Cardiac fibroblast (primary cell): Measurements from ENCODE around the gene ACTN3.
A peak's percentile ranks its signal among the peaks of the same experiment; 100 is the strongest.
"Not testable (repeated sequence)": the region's sequence is repeated elsewhere in the genome, so short reads cannot be mapped to it uniquely, and the experiment has no call there.

Experiments
- DNase-seq, 2 donors: peaks; one replicate each; pipeline versions ENCODE4 v3.0.0 to v3.0.0-alpha.2; 2010; ENCODE audit warnings: low read depth in 2 of 2
- H3K4me3 ChIP-seq, 2 donors: replicated peaks in 1 of 2; 1 replicate in 1 of 2; 2 replicates in 1 of 2; pipeline ENCODE4 v1.5.1; 2011; ENCODE audit warnings: low read depth in 2 of 2, low read length in 2 of 2, mild to moderate bottlenecking in 2 of 2, moderate library complexity in 1 of 2
- TF ChIP-seq, protein P1 (sequence below): IDR thresholded peaks from one replicate; pipeline ENCODE4 v1.5.1; 2011; ENCODE audit warnings: low read depth, mild to moderate bottlenecking, low read length, inconsistent platforms

ACTN3 gene

DNA sequence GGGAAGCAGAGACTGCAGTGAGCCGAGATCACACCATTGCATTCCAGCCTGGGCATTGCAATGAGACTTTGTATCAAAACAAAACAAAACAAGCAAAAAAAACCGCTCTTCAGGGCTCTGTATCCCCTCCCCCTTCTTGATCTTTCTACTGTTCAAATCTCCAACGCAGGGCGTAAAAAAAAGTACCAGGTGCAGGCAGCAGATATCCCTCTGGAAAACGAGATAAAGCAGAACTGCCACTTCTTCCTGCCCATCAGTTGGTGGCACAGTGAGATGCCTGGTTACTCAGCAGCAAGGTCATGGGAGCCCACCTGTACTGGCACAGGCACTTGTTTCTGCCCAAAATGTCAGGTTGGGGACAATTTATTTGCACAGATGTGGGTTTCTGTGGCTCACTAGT is 57.5 kb downstream of the ACTN3 start:
- TF ChIP-seq, protein P1, sequence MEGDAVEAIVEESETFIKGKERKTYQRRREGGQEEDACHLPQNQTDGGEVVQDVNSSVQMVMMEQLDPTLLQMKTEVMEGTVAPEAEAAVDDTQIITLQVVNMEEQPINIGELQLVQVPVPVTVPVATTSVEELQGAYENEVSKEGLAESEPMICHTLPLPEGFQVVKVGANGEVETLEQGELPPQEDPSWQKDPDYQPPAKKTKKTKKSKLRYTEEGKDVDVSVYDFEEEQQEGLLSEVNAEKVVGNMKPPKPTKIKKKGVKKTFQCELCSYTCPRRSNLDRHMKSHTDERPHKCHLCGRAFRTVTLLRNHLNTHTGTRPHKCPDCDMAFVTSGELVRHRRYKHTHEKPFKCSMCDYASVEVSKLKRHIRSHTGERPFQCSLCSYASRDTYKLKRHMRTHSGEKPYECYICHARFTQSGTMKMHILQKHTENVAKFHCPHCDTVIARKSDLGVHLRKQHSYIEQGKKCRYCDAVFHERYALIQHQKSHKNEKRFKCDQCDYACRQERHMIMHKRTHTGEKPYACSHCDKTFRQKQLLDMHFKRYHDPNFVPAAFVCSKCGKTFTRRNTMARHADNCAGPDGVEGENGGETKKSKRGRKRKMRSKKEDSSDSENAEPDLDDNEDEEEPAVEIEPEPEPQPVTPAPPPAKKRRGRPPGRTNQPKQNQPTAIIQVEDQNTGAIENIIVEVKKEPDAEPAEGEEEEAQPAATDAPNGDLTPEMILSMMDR: no peak
- H3K4me3 ChIP-seq: no peak overlapping the region
- no peak for DNase-seq

DNA sequence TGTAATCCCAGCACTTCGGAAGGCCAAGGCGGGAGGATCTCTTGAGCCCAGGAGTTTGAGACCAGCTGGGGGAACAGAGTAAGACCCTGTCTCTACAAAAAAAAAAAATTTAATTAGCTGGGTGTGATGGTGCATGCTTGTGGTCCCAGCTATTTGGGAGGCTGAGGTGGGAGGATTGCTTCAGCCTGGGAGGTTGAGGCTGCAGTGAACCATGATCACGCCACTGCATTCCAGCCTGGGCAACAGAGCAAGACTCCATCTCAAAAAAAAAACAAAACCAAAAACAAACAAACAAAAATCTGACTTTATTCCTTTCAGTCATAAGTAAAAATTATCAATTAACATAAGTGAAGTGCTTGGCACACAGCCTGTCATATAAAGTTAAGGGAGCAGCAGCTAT is 59.9 kb downstream of the ACTN3 start:
- H3K4me3 ChIP-seq, DNase-seq: not testable (repeated sequence)

DNA sequence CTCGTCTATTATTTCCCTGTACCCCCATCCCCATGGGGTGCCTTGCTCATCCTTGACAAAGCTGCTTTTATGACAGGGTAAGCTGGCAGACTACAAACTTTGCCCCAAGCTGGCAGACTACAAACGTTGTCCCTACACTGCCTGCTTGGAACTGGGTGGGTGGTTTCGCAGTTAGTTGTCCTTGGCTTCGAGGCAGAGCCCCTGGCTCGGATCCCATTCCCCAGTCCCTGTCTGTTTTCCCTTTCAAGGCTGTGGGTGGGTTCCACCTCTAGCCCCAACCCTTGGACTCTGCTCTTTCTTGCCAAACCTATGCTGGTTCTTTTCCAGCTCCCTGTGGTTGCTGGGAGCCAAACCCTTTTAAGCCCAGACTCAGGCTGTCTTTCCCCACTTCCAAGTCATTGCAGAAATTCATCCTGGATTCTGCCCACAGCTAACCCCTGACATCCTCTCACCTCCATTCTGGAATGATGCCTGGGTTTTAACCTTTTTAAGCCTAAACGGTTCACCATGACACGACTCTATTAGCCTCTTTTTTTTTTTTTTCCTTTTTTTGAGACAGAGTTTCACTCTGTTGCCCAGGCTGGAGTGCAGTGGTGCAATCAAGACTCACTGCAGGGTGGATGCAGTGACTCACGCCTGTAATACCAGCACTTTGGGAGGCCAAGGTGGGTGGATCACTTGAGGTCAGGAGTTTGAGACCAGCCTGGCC is 60.6 kb downstream of the ACTN3 start:
- peak; percentile 76 to 90 for DNase-seq
- TF ChIP-seq, protein P1: no peak
- no peak overlapping the region for H3K4me3 ChIP-seq

DNA sequence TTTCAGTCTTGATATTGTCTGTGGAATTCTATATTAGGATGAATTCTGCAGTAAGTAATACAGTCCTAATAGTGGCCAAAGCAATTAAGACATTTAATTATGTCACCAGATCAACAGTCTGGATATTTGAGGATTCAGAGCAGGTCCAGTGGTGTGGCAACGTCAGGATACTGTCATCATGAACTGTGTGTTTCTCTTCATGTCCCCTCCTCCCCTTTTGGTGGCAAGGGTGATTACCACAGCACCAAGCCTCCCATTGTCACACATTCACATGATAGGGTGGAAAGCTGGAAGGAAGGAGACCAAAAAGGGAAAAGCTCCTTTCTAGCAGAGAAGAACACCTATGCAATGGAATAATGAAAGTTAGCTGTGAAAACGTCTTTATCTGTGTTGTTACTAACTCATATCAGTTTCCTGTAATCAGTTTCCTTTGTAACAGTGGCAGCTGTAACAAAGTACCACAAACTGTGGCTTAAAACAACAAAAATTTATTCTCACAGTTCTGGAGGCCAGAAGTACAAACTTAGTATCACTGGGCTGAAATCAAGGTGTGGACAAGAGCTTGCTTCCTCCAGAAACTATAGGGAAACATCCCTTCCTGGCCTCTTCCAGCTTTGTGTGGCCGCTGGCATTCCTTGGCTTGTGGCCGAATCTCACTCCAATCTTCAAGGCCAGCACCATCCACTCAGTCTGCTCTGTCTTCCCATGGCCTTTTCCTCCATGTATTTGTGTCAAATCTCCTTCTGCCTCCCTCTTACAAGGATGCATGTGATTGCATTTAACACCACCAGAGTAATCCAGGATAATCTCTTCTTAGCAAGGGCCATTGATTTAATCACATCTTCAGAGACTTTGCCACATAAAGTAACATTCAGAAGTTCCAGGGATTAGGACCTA is 63.3 kb downstream of the ACTN3 start:
- H3K4me3 ChIP-seq: no peak overlapping the region
- DNase-seq: no peak
- TF ChIP-seq, protein P1: no peak

DNA sequence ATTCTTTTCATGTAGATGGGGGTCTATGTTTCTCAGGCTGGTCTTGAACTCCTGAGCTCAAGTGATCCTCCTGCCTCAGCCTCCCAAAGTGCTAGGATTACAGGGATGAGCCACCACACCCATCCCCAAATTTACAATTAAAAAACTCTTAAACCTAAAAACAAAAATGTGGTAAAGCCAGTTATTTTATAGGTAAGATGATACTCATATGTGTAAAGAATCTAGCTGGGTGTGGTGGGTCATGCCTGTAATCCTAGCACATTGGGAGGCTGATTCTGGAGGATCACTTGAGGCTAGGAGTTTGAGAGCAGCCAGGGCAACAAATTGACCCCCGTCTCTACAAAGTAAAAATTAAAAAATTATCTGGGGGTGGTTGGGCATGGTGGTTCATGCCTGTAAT is 65.8 kb downstream of the ACTN3 start:
- TF ChIP-seq, protein P1: no peak
- H3K4me3 ChIP-seq: no peak overlapping the region
- no peak for DNase-seq
